Mesendoderm (in vitro differentiated cells): ENCODE data around the gene PIK3C2B.

ENCODE experiments used
- DNase-seq: peaks from one replicate; pipeline ENCODE4 v3.0.0; 2013
- H2AK5ac ChIP-seq: 2 replicates; pipeline ENCODE4 v1.6.1; 2013; ENCODE audit warnings: low read length, inconsistent platforms
- H2BK120ac ChIP-seq: 2 replicates; pipeline ENCODE4 v1.6.1; 2013; ENCODE audit warnings: low read depth, mild to moderate bottlenecking, low read length, moderate library complexity, mixed read lengths
- H2BK15ac ChIP-seq: replicated peaks from 2 replicates; pipeline ENCODE4 v1.6.1; 2013; ENCODE audit warnings: low read depth, mild to moderate bottlenecking, moderate library complexity
- H2BK5ac ChIP-seq: 2 replicates; pipeline ENCODE4 v1.6.1; 2013; ENCODE audit warnings: low read length, inconsistent platforms
- H3K18ac ChIP-seq: 2 replicates; pipeline ENCODE4 v1.6.1; 2013; ENCODE audit warnings: mild to moderate bottlenecking, low read length, mixed read lengths
- H3K23ac ChIP-seq: one replicate; pipeline ENCODE4 v1.6.1; 2013; ENCODE audit warnings: low read length
- H3K27ac ChIP-seq: 2 replicates; pipeline ENCODE4 v1.5.1; 2013; ENCODE audit warnings: low read depth, mild to moderate bottlenecking, inconsistent platforms, low read length, moderate library complexity
- H3K27me3 ChIP-seq: 2 replicates; pipeline ENCODE4 v1.6.1; 2013; ENCODE audit warnings: low read length, control low read depth, mild to moderate bottlenecking, inconsistent platforms; ENCODE audit not compliant: insufficient read depth, poor library complexity
- H3K36me3 ChIP-seq: 2 replicates; pipeline ENCODE4 v1.6.1; 2013; ENCODE audit warnings: low read length, inconsistent platforms; ENCODE audit not compliant: control insufficient read depth, insufficient read depth
- H3K4ac ChIP-seq: one replicate; pipeline ENCODE4 v1.6.1; 2013; ENCODE audit warnings: low read depth, mild to moderate bottlenecking, low read length, moderate library complexity
- H3K4me1 ChIP-seq: 2 replicates; pipeline ENCODE4 v1.6.1; 2013; ENCODE audit warnings: low read depth, low read length, inconsistent platforms; ENCODE audit not compliant: control insufficient read depth
- H3K4me2 ChIP-seq: 2 replicates; pipeline ENCODE4 v1.6.1; 2013; ENCODE audit warnings: low read length
- H3K4me3 ChIP-seq: 2 replicates; pipeline ENCODE4 v1.5.1; 2013; ENCODE audit warnings: mild to moderate bottlenecking, low read length
- H3K56ac ChIP-seq: one replicate; pipeline ENCODE4 v1.6.1; 2013; ENCODE audit warnings: low read length
- H3K79me1 ChIP-seq: 2 replicates; pipeline ENCODE4 v1.6.1; 2013; ENCODE audit warnings: low read length, inconsistent platforms
- H3K79me2 ChIP-seq: 2 replicates; pipeline ENCODE4 v1.6.1; 2013; ENCODE audit warnings: mild to moderate bottlenecking, low read length; ENCODE audit not compliant: control insufficient read depth, insufficient read depth
- H3K9ac ChIP-seq: 2 replicates; pipeline ENCODE4 v1.6.1; 2013; ENCODE audit warnings: low read length, inconsistent platforms
- H4K5ac ChIP-seq: one replicate; pipeline ENCODE4 v1.6.1; 2013; ENCODE audit warnings: low read length
- H4K8ac ChIP-seq: one replicate; pipeline ENCODE4 v1.6.1; 2013; ENCODE audit warnings: low read depth, mild to moderate bottlenecking, control low read depth, low read length, moderate library complexity
- WGBS: extraction: QIAGEN DNeasy Blood & Tissue Kit; methylation state at CpG from one replicate; pipeline ENCODE4 v1.1.7; 2013; ENCODE audit warnings: low lambda C conversion rate, missing lambda C conversion rate; ENCODE audit not compliant: insufficient coverage; ENCODE audit errors: extremely low coverage; 5-methylcytosine and 5-hydroxymethylcytosine counted together

PIK3C2B gene

DNA sequence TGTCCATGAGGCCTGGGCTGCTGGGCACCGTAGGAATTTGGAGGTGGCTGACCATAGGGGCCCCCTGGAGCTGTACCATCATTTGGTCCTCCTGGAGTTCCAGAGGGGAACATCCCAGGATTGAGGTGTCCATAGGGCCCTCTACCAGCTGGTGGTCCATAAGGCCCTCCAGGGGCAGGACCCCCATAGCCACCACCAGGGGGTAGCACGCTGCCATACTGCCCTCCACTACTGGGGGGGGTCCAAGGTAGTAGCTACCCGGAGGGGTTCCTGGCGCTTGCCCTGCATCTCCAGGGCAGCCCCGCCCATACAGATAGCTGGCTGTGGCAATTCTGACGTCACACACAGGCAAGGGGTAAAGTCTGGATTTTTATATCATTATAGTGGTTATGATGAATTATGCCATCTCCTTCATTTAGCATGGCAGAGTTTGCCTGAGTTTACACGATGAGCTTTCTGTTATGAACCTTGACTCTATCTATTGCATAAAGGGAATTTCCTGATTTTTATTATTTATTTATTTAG is 34.8 kb upstream of the PIK3C2B start:
- no peak overlapping the region for H3K27ac ChIP-seq
- no peak for DNase-seq
- H3K79me2 ChIP-seq, result peaks cover 4% of the 10 kb centered on the region
- H3K4me2 ChIP-seq, result no peak overlapping the region
- no peak overlapping the region for H2BK120ac ChIP-seq
- H3K18ac ChIP-seq, result no peak overlapping the region
- H3K36me3 ChIP-seq, result peaks cover 7% of the 10 kb centered on the region
- no peak overlapping the region for H3K23ac ChIP-seq
- H2AK5ac ChIP-seq, result no peak overlapping the region
- H2BK5ac ChIP-seq, result no peak overlapping the region
- no peak overlapping the region for H3K9ac ChIP-seq
- H4K8ac ChIP-seq, result no peak overlapping the region
- H3K4me3 ChIP-seq, result no peak overlapping the region
- H3K4me1 ChIP-seq, result no peaks in the 10 kb centered on the region
- H3K56ac ChIP-seq, result no peak overlapping the region
- no peak overlapping the region for H4K5ac ChIP-seq
- H3K4ac ChIP-seq, result no peak overlapping the region
- peaks cover 4% of the 10 kb centered on the region for H3K79me1 ChIP-seq
- no peak overlapping the region for H2BK15ac ChIP-seq
- H3K27me3 ChIP-seq, result no peaks in the 10 kb centered on the region
- no CpG with 5 or more reads among the region's 7 CpGs for WGBS

DNA sequence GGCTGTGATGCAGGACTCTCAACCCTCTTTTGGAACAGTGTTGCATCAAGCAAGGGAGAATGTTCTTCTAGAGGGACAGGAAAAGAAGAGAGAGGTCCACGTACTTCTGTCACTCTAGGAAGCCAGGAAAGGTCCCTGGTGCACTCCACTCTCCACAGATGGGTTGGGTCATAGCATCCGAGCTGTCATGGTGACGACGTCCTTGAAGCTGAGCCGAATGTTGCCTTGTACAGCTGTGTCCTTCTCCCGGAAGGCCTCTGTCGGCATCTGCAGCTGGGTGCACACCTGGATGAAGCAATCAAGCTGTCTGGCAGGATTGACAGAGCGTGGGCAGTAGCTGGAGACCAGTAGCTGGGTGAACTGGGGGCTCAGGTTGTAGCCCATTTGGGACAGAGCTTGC is 34.1 kb upstream of the PIK3C2B start:
- no peak for DNase-seq
- Histone ChIP-seq H4K8ac (no peak overlapping the region), H2AK5ac (no peak overlapping the region), H3K36me3 (peaks cover 7% of the 10 kb centered on the region), H2BK15ac (no peak overlapping the region), H2BK120ac (no peak overlapping the region), H4K5ac (no peak overlapping the region), H2BK5ac (no peak overlapping the region), H3K18ac (no peak overlapping the region), H3K79me1 (peaks cover 6% of the 10 kb centered on the region), H3K4me2 (no peak overlapping the region), H3K4me3 (no peak overlapping the region), H3K4ac (no peak overlapping the region), H3K23ac (no peak overlapping the region), H3K27ac (no peak overlapping the region), H3K27me3 (no peaks in the 10 kb centered on the region), H3K4me1 (no peaks in the 10 kb centered on the region), H3K56ac (no peak overlapping the region), H3K79me2 (peaks cover 9% of the 10 kb centered on the region), H3K9ac (no peak overlapping the region)
- no CpG with 5 or more reads among the region's 8 CpGs for WGBS

DNA sequence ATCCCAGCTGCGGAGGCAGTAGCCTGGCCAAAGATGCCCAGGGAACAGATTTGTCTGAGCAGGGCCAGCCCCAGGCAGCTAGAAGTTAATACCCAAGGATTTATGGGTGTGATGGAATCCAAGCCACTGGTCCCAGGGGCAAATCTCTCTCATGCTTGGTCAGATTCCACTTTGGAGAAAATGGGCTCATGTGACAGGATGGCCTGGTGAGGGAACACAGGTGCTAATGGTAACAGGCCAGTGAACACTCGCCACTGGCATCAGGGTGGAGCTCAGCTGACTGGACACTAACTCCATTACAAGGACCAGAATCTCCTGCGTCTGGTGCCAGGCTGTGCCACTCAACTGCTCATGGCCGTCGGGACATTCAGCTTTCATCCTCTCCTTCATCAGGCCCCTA is 33.6 kb upstream of the PIK3C2B start:
- H3K56ac ChIP-seq, result no peak overlapping the region
- no peaks in the 10 kb centered on the region for H3K27me3 ChIP-seq
- H3K36me3 ChIP-seq, result peaks cover 7% of the 10 kb centered on the region
- no peak for DNase-seq
- no peak overlapping the region for H3K23ac ChIP-seq
- H3K4me1 ChIP-seq, result no peaks in the 10 kb centered on the region
- peaks cover 10% of the 10 kb centered on the region for H3K79me2 ChIP-seq
- no peak overlapping the region for H3K4me2 ChIP-seq
- H4K5ac ChIP-seq, result no peak overlapping the region
- WGBS, result no CpG with 5 or more reads among the region's 5 CpGs
- no peak overlapping the region for H3K4ac ChIP-seq
- no peak overlapping the region for H2AK5ac ChIP-seq
- no peak overlapping the region for H2BK5ac ChIP-seq
- H2BK15ac ChIP-seq, result no peak overlapping the region
- H3K4me3 ChIP-seq, result no peak overlapping the region
- H3K9ac ChIP-seq, result no peak overlapping the region
- no peak overlapping the region for H3K27ac ChIP-seq
- H4K8ac ChIP-seq, result no peak overlapping the region
- no peak overlapping the region for H2BK120ac ChIP-seq
- no peak overlapping the region for H3K18ac ChIP-seq
- H3K79me1 ChIP-seq, result peaks cover 7% of the 10 kb centered on the region

DNA sequence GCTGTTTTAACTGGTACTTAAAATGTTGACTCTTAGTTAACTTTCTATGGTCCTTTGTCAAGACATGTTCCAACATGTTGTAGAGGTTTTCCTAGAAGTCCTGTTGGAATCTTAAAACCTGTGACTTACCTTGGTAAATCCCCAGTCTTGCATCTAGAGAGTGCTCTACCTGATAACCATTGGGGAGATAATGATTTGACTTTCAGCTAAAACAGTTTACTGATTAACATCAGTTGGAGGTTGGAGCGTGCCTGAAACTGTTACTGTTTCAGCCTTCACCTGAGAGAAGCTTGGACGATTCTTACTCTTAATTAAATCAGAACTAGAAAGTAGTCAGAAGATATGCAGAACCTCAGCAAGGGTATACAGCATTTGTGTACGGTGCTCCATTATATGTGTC is 30.4 kb upstream of the PIK3C2B start:
- no peak overlapping the region for H3K18ac ChIP-seq
- no peak overlapping the region for H3K23ac ChIP-seq
- H2BK15ac ChIP-seq, result no peak overlapping the region
- DNase-seq, result no peak
- no peak overlapping the region for H3K4me3 ChIP-seq
- no peak overlapping the region for H3K27ac ChIP-seq
- H2BK5ac ChIP-seq, result no peak overlapping the region
- H3K56ac ChIP-seq, result no peak overlapping the region
- H4K5ac ChIP-seq, result no peak overlapping the region
- no peak overlapping the region for H3K4me2 ChIP-seq
- no peaks in the 10 kb centered on the region for H3K27me3 ChIP-seq
- H3K79me2 ChIP-seq, result peaks cover 28% of the 10 kb centered on the region
- no peak overlapping the region for H2AK5ac ChIP-seq
- no peak overlapping the region for H2BK120ac ChIP-seq
- no CpG with 5 or more reads among the region's 3 CpGs for WGBS
- no peak overlapping the region for H4K8ac ChIP-seq
- peaks cover 7% of the 10 kb centered on the region for H3K36me3 ChIP-seq
- no peak overlapping the region for H3K4ac ChIP-seq
- H3K79me1 ChIP-seq, result peaks cover 10% of the 10 kb centered on the region
- no peaks in the 10 kb centered on the region for H3K4me1 ChIP-seq
- no peak overlapping the region for H3K9ac ChIP-seq

DNA sequence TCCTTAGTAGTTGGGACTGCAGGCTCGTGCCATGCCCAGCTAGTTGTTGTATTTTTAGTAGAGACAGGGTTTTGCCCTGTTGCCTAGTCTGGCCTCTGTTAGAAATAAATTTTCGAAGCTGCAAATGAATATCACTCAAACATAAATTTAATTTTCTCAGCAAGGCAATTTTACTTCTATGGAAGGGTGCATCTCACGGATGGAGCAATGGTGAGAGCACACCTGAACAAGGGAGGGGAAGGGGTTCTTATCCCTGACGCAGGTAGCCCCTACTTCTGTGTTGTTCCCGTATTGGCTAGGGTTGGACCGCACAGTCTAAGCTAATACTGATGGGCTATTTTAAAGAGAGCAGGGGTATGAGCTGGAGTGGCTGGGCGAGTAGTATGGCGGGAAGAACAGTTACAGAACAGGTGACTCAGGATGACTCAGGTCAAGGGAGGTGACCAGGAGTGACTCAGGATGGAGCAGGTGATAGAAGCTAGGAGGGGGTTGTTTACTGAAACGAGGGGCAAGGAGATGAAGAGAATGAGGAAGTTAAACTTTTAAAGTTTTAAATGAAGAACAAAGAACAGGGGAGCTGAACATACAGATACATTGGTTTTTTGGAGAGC is 29.1 kb upstream of the PIK3C2B start:
- peaks cover 2% of the 10 kb centered on the region for H3K36me3 ChIP-seq
- no peak overlapping the region for H2BK120ac ChIP-seq
- H4K8ac ChIP-seq, result no peak overlapping the region
- no peak overlapping the region for H3K4me3 ChIP-seq
- H3K56ac ChIP-seq, result no peak overlapping the region
- H3K18ac ChIP-seq, result no peak overlapping the region
- no peak overlapping the region for H3K4me2 ChIP-seq
- WGBS, result no CpG with 5 or more reads among the region's 9 CpGs
- H2AK5ac ChIP-seq, result no peak overlapping the region
- no peak overlapping the region for H2BK15ac ChIP-seq
- peaks cover 37% of the 10 kb centered on the region for H3K79me2 ChIP-seq
- peaks cover 15% of the 10 kb centered on the region for H3K79me1 ChIP-seq
- peak; percentile 48 for DNase-seq
- no peak overlapping the region for H2BK5ac ChIP-seq
- H3K9ac ChIP-seq, result no peak overlapping the region
- no peaks in the 10 kb centered on the region for H3K4me1 ChIP-seq
- H3K23ac ChIP-seq, result no peak overlapping the region
- H4K5ac ChIP-seq, result no peak overlapping the region
- no peak overlapping the region for H3K4ac ChIP-seq
- no peak overlapping the region for H3K27ac ChIP-seq
- no peaks in the 10 kb centered on the region for H3K27me3 ChIP-seq
